Measurements from ENCODE around the gene PFKP.
"Not testable (repeated sequence)": the region's sequence is repeated elsewhere in the genome, so short reads cannot be mapped to it uniquely, and the experiment has no call there.

The PFKP gene

DNA sequence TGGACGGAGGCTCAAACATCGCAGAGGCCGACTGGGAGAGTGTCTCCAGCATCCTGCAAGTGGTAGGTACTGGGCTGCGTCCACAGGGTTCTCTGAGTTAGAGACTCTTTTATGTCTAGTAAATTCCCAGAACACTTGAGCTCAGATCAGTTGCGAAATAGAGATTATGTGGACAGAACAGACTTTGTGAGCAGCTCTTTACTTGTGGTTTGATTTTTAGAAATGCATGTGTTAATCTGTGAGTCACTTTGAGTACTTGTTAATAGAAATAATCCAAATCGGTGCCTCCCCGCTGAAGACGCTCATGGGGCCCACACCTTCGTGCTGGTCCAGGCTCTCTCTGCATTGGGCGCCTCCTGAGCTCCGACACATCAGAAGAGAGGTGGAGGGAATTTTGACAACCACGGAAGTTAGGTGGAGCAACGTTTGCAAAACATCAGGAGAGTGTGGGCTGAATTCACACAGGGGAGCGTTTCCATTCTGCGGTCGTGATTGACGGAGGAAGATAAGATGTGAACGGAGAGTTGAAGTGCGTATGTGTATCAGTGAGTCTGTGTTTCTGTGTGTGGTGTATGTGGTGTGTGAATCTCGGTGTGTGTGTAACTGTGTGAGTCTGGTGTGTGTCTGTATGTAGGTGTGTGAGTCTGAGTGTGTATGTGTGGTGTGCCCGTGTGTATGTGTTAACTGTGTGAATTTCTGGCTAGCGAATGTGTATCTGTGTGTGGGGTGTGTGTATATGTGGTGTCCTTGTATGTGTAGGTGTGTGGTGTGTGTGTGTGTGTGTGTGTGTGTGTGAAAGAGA is 32.1 kb downstream of the PFKP start:
- DNase-seq: peak; percentile 23

DNA sequence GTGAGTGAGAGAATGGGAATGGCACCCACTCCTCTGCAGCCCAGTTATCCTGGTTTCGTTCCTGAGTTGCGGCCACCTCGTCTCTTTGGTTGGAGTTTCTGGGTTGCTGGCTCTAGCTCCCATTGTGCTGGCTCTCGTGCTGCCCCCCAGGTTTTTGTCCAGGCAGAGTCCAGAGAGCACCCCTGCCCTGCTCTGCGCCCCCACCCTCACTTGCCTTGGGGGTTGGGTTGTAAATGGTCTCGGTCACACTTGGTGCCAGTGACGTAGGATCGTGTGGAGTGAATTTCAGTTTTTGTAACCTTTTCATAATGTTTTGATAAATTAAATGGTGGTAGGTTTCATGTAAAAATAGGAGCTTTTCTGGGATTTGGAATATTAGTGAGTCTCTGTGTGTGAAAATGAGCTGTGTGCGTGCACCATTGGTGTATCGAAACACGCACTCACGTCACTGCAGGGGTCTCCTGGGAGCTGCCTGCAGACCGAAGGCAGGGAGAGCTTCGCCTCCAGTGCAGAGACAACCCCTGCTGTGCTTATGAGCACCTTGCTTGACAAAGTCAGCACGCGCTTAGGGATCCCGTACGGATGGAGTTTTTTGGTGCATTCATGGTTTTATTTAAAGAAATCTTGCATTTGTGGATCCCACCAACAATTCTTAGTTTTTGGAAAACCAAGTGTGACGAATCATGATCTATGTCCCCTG is 32.9 kb downstream of the PFKP start:
- no peak for DNase-seq

DNA sequence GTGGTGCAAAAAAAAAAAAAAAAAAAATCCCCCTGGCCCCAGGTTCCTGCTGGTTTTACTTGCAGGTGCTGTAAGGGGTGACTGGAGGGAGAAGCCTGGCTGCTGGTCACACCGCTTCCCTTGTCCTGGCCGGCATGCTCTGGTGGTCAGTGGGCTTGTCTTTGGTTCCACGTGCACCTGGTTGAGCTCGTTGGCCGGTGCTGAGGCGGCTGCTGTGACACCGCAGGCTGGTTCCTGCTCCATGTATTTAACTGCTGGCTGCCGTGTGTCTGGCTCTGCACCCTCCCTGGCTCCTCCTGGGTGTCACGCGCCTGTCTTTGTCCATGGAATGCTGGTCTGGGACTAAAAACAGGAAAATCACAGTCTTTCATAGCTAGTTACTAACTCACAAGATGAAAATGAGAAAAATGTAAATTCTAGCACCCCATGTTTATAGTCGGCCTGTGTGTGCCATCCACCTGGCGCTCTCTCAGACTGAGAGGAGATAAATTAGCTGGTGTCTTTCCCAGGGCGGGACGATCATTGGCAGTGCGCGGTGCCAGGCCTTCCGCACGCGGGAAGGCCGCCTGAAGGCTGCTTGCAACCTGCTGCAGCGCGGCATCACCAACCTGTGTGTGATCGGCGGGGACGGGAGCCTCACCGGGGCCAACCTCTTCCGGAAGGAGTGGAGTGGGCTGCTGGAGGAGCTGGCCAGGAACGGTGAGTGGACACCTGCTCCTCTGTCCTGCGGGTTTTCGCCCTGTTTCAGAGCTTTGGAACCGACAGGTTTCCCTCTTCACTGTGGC is 33.7 kb downstream of the PFKP start:
- no peak for DNase-seq

DNA sequence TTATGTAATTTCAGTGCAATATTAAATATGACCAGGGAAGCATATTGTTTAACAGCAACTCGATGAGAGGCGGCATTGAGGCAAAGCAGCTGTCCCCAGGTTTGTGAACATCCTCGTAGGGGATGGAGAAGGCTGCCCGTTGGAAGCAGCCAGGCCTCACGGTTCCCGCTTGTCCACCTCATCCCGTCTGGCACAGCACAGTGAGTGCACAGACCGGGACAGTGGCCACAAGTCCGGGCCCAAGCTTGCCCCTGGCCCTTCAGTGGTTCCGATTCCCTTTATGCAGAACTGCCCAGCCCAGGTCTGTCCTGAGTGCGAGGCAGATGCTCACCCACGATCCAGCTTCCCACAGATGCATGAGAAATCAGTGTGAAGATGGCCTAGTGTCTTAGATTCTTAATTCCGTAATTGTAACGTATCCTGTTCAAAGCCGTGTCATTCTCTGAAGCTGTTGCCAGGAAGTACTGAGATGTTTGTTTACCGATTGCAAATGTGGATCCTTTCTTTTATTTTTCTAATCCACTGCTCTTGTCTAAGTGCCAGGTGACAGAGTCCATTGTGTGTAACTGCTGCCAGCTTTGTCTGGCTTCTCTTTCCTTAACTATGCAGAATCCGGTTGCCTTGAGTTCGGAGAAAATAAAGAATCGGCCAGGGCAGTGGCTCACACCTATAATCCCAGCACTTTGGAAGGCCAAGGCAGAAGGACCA is 35.5 kb downstream of the PFKP start:
- DNase-seq: no peak

DNA sequence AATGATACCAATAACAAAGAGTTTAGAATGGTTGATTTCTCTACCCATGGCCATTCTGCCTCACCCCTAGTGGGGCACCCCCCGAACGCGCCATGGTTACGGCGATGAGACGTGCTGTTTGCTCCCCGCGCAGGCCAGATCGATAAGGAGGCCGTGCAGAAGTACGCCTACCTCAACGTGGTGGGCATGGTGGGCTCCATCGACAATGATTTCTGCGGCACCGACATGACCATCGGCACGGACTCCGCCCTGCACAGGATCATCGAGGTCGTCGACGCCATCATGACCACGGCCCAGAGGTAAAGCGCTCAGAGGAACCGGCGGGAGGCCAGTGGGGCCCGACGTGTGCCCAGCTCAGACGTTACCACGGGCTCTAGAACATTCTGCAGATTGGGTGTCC is 36.3 kb downstream of the PFKP start:
- no peak for DNase-seq

DNA sequence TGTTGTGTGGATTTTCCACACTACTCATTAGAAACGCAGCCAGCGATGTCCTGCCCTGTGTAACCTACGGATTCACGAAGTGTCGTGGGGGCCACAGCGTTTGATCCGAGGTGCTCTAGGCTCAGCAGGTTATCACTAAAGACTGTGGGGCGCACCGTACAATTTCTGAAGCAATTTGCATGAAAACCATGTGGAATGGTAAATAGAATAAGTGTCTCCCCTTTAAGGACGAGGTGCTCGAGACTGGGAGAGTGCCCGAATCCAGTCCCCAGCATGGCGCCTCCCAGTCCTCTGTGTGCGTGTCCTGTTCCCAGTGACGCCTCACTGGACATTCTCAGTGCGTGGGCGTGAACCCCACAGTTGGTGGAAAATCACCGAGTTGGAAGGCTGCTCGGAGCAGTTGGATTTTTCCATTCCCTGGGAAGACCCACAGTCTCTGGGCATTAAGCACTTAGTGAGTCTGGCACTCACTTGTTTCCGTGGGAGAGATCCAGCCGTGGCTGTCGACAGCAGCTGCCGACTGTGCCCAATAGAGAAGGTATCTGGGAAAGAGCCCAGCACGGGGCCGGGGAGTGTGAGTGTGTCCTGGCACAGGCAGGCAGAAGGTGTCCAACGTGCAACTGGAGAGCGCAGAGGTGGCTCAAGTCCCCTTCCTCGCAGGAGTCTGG is 37.0 kb downstream of the PFKP start:
- no peak for DNase-seq

GRCh38 chr10:3105166-3105565 is 37.8 kb downstream of the PFKP start:
- DNase-seq: no peak

DNA sequence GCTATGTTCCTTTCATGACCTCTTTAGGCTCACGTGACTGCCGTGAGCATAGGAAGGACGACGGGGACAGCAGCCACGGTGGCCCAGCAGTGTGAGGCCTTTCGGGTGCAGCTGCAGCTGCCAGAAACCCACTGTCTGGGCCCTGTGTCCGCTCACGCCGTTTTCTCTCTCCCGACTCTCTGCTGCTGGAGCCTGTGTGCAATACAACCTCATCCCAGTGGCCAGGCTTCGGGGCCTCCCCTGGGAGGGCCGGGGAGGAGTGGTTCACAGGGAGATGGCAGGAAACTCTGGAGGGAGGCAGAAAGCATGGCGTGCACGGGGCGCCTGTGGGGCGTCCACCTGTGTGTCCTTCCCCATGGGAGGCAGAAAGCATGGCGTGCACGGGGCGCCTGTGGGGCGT is 38.6 kb downstream of the PFKP start:
- no peak for DNase-seq

DNA sequence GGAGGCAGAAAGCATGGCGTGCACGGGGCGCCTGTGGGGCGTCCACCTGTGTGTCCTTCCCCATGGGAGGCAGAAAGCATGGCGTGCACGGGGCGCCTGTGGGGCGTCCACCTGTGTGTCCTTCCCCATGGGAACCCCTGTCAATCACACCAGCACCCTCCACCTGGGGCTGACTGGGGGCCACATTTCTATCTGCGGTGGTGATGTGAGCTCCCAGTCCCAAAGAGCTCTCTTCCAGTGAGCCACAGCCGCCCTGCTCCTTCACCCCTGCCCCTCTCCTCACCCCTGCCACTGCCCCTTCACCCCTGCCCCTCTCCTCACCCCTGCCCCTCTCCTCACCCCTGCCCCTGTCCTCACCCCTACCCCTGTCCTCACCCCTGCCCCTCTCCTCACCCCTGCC is 39.0 kb downstream of the PFKP start:
- DNase-seq: not testable (repeated sequence)

DNA sequence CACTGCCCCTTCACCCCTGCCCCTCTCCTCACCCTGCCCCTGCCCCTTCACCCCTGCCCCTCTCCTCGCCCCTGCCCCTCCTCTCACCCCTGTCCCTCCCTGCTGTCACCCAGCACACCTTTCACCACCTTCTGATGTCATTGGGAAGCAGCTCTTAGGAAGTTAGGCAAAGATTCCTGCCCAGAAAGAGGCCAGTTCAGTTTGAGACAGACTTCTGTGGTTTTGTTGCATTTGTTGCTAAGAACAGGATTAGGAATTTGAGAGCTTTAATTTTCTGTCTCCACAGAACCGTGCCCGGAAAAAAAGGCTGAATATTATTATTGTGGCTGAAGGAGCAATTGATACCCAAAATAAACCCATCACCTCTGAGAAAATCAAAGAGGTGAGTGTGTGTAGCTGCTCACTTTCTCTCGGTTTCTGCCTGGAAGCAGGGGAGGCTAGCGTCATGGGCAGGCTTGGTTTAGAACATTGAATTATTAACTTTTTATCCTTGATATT is 39.6 kb downstream of the PFKP start:
- DNase-seq: no peak

- peak; percentile 59 for DNase-seq
These were observed 40.1 kb downstream of the PFKP start for GRCh38 chr10:3107426-3107961.

GRCh38 chr10:3108033-3108432 is 40.7 kb downstream of the PFKP start:
- DNase-seq: no peak

DNA sequence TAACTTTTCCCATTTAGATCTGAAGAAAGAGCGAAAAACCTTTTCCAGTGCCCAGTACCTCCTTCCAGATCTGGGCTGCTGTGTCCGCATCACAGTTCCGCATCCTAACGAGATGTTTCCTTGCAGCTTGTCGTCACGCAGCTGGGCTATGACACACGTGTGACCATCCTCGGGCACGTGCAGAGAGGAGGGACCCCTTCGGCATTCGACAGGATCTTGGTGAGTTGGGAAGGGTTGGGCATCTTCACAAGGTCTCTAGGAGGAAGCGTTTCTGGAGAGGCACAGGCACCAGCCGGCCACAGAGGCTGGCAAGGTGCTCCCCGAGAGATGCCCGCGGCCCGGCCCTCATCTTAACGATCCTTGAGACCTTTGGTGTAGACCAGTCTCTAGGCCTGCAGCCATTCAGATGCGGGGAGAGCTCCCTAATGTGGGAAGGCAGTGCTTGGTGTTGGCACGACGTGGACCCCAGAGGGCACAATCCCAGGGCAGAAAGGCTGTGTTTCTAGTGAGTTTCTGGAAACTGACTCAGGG is 41.3 kb downstream of the PFKP start:
- no peak for DNase-seq

DNA sequence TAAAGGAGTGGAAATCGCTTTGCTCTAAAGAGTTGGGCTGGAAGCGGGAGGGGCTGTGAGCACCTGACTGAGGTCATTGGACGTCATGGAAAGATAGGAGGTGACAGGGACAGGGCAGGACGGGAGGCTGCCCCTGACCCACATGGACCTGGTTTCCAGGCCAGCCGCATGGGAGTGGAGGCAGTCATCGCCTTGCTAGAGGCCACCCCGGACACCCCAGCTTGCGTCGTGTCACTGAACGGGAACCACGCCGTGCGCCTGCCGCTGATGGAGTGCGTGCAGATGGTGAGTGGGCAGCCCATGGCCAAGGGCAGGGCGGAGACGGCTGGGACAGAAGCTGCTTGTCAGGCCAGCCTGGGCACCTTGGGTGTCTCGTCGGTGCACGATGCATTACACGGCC is 41.8 kb downstream of the PFKP start:
- DNase-seq: no peak

DNA sequence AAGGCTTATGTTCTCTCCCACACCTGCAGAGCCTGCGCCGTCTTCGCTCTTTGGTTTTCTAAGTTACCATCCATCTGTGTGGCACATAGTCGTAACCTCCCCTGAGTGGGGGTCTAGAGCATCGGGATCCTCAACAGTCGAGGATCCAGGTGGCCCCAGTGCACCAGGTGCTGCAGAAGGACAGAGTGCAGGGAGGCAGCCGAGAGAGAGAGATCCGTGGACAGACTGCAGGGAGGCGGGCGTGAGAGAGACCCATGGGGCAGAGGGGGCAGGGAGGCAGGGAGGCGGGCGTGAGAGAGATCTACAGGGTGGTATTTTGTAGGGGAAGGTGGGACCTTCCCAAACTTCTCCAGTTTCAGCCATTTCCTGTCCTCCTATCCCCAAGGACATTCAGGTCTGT is 42.3 kb downstream of the PFKP start:
- DNase-seq: no peak

DNA sequence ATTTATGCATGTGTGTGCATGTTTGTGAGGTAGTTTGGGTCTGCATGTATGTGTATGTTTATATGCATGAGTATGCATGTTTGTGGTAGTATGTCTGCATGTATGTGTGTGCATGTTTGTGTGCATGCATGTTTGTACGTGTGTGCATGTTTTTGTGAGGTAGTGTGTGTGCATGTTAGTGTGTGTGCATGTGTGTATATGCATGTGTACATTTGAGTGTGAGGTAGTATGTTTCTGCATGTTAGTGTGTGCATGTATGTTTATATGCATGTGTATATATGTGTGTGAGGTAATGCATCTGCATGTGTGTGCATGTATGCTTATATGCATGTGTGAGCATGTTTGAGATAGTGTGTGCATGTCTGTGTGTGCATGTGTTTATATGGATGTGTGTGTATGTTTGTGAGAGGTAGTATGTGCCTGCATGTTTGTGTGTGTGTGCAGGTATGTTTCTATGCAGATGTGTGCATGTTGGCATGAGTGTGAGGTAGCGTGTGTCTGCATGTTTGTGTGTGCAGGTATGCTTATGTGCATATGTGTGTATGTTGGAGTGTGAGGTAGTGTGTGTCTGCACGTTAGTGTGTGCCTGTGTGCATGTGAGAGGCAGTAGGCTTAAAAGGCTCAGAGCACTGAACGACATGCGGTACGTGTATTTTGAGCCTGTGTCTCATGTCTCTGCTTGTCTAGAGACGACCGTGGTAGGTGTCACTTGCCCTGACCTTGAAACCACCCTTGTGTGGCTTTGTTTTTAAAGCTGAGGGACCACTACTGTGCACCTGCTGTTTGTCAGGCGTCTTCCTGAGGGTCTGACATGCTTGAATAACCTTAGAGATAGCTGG is 43.7 kb downstream of the PFKP start:
- DNase-seq: no peak

- DNase-seq: no peak
These were observed 44.3 kb downstream of the PFKP start for GRCh38 chr10:3111621-3112163.

GRCh38 chr10:3113343-3113720 is 46.0 kb downstream of the PFKP start:
- DNase-seq: no peak

DNA sequence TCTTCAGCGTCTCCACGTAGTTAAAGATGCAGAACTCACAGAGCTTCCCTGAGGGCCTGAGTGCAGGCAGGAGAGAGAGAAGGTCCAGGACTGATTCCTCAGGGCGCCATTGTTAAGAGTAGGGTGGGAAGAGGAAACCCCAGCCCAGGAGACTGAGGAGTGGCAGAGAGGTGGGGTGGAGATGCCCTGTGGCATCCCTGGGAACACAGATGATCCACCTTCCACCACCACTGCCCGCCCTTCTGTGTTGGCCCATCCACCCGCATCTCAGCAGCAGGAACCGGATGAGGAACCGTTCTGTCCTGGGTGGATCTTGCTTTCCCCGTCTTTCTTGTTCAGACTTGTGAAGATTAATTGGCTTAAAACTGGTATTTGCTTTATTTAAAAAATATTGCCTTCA is 48.3 kb downstream of the PFKP start:
- no peak for DNase-seq

DNA sequence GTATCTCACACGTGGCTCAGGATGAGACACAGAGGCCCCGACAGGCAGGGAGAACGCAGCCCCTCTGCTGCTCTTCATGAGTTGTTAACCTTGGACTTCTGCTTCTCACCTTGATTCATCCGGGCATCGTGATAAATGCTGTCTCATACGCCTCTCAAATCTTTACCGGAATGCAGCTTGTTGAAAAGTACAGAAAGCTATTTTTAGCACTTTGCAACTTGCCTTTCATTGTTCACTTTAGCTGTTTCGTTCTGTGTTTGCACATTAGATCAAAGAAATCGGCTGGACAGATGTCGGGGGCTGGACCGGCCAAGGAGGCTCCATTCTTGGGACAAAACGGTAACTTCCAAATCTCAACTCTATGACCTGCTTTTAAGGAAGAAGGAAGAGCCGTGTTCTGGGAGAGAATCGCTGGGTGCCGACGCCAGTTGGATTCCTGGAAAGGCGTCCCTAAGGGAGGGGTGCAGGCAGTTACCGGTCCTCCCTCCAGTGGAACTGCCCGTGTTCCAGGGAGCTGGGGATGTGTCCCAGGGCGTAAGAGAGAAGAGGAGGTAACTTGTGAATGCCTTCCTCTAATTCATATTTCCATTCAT is 49.3 kb downstream of the PFKP start:
- no peak for DNase-seq

Measured in fibroblast of skin of back (primary cell).